LHCN-M2 (cell line): Measurements from ENCODE around the gene CTAGE9. TPM values are rescaled to one million over a fixed set of nuclear protein-coding genes. Genes with fewer than 3 reads are reported as not detected.
"Not testable (repeated sequence)": the region's sequence is repeated elsewhere in the genome, so short reads cannot be mapped to it uniquely, and the experiment has no call there.

Experiments used
- DNase-seq: peaks from one replicate; pipeline ENCODE4 v3.0.0-alpha.2; 2012; ENCODE audit warnings: low read depth
- polyA plus RNA-seq: library from polyadenylated mRNA; unstranded; fragments of >200 nt; gene quantifications from one replicate; pipeline ENCODE4 v1.2.1, GENCODE V29; 2012; ENCODE audit warnings: missing spikeins
- total RNA-seq: library from RNA; depleted of rRNA; stranded (reverse); fragments of >200 nt; gene quantifications from 2 replicates; pipeline ENCODE4 v1.2.3, GENCODE V29; 2014; rRNA removed

CTAGE9 gene, protein sequence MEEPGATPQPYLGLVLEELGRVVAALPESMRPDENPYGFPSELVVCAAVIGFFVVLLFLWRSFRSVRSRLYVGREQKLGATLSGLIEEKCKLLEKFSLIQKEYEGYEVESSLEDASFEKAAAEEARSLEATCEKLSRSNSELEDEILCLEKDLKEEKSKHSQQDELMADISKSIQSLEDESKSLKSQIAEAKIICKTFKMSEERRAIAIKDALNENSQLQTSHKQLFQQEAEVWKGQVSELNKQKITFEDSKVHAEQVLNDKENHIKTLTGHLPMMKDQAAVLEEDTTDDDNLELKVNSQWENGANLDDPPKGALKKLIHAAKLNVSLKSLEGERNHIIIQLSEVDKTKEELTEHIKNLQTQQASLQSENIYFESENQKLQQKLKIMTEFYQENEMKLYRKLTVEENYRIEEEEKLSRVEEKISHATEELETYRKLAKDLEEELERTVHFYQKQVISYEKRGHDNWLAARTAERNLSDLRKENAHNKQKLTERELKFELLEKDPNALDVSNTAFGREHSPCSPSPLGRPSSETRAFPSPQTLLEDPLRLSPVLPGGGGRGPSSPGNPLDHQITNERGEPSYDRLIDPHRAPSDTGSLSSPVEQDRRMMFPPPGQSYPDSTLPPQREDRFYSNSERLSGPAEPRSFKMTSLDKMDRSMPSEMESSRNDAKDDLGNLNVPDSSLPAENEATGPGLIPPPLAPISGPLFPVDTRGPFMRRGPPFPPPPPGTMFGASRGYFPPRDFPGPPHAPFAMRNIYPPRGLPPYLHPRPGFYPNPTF
- not detected in 2 replicates for total RNA-seq
- polyA plus RNA-seq, result not detected

GRCh38 chr6:131710917-131711316 lies at the start of gene CTAGE9:
CTAGE9 (minus strand) TSS chr6:131711017; CDS start chr6:131711017, 0 bp downstream.
- not testable (repeated sequence) for DNase-seq

- no peak for DNase-seq
These were observed 48.1 kb upstream of the CTAGE9 start for GRCh38 chr6:131758920-131759319.

GRCh38 chr6:131756039-131756438 lies 45.2 kb upstream of the CTAGE9 start:
- no peak for DNase-seq

DNA sequence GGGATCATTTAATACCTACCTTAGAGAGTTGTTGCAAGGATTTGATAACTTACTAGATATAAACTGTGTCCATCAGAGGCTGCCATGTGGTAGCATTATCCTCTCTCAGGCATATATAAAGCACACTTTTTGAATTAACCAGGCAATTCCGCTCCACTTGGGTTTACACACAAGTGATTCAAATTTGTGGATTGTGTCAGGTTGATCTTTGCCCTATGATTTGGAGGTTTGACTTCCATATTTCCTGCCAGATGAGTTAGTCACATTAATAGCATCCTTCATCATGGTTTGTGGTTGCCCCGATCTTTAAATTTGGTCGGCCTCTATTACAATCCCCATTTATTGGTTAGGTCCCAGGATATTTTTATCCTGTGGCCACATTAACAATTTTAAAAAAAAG lies 44.8 kb upstream of the CTAGE9 start:
- DNase-seq, result peak; percentile 97

- no peak for DNase-seq
These were observed 44.1 kb upstream of the CTAGE9 start for GRCh38 chr6:131754715-131755567.

GRCh38 chr6:131754088-131754487 lies 43.3 kb upstream of the CTAGE9 start:
- DNase-seq, result peak; percentile 32

- not testable (repeated sequence) for DNase-seq
These were observed 40.3 kb upstream of the CTAGE9 start for GRCh38 chr6:131751012-131751715.

DNA sequence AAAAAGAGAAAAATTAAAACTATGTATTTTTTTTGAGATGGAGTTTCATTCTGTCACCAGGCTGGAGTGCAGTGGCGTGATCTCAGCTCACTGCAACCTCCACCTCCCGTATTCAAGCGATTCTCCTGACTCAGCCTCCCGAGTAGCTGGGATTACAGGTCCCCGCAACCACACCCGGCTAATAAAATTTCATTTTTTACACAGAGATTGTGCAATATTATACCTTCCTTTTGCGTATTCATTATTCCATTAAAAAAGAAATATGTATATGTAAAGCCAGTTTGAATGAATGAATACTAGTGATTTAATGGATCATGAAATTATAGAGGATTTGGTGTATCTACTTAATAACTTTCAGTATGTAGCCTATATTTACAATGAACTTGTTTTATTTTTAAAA lies 38.2 kb upstream of the CTAGE9 start:
- DNase-seq, result no peak

DNA sequence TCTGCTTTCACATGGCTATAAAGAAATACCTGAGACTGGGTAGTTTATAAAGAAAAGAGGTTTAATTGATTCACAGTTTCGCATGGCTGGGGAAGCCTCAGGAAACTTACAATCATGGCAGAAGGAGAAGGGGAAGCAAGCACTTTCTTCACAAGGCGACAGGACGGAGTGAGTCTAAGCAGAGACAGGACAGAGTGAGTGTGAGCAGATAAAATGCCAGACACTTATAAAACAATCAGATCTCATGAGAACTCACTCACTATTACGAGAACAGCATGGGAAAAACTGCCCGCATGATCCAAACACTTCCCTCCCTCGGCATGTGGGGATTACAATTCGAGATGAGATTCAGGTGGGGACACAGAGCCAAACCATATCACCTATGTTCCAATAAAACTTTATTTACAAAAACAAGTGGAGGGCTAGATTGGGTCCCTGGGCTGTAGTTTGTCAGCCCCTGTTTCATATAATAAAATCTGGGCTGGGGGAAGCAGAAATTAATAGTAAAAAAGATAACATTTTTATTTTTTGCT lies 37.1 kb upstream of the CTAGE9 start:
- no peak for DNase-seq

DNA sequence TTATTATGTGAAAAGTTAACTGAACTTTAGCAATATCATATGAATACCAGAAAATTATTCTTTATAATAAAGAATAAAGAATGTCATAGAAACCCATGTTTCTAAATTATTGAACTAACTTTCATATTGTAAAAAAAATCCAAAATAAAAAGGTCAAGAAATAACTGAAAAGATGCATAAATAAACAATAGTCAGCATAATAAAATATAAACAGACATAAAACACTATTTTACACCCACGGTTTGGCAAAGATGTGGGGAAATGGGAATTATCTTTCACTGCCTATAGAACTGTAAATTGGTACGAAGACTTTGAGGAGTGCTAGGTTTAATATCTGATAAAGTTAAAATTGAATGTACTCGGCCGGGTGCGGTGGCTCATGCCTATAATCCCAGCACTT lies 34.7 kb upstream of the CTAGE9 start:
- no peak for DNase-seq

DNA sequence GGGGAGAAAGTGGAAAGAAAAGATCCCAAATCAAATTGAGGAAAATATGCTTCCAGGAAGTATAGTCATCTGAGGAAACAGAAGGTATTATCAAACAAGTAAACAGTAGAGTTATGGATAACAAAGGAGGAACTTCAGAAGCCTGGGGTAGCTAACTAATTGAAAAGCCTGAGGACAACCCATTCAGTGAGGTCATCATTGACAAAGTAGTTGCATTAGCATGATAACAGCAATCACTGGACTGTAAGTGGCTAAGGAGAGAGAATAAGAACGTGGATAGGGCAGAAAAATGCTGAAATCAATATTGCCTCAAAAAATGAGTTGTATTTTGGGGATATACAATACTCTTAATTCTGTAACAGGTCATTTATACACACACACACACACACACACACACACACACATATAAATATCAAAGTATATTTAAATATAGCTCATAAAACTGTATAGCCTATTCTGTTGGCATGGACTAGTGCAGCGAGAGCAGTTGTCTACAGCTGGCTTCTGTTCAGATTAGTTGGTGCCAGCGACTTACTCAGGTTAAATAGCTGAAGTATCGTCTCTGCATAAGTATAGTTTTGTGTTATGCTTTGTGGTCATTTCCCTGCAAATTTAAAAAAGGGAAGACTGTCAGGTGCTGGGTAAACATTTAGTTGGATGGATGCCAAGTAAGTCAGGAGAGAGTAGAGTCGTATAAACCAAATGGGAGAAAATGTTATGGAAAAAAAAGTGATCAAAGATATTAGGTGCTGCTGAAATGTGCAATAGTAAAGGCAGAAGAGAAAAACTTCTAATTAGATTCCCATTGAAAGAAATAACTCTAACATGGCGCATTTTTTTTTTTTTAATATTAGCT lies 33.8 kb upstream of the CTAGE9 start:
- no peak for DNase-seq

- no peak for DNase-seq
These were observed 31.0 kb upstream of the CTAGE9 start for GRCh38 chr6:131741688-131742393.

- DNase-seq, result peak; percentile 62
These were observed 29.3 kb upstream of the CTAGE9 start for GRCh38 chr6:131740161-131740560.

GRCh38 chr6:131739136-131739535 lies 28.3 kb upstream of the CTAGE9 start:
- no peak for DNase-seq

GRCh38 chr6:131736811-131737210 lies 26.0 kb upstream of the CTAGE9 start:
- DNase-seq, result no peak

DNA sequence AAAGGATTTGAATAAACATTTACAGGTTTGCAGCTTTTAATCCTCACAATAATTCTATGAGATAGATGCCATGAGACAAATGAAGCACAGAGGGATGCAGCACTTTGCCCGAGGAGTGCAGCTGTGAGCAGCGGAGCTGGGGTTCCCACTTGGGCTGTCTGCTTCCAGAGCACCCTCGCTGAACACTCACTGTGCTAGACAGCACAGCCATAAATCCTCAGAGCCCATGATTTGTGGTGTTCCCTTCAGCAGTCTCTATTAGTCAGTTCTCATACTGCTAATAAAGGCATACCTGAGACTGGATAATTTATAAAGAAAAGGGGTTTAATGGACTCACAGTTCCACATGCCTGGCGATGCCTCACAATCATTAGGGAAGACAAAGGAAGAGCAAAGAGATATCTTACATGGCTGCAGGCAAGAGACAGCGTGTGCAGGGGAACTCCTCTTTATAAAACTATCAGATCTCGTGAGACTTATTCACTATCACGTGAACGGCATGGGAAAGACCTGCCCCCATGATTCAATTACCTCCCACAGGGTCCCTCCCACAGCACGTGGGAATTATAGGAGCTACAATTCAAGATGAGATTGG lies 25.3 kb upstream of the CTAGE9 start:
- DNase-seq, result no peak

- DNase-seq, result peak; percentile 87
These were observed 22.7 kb upstream of the CTAGE9 start for GRCh38 chr6:131733376-131734016.

DNA sequence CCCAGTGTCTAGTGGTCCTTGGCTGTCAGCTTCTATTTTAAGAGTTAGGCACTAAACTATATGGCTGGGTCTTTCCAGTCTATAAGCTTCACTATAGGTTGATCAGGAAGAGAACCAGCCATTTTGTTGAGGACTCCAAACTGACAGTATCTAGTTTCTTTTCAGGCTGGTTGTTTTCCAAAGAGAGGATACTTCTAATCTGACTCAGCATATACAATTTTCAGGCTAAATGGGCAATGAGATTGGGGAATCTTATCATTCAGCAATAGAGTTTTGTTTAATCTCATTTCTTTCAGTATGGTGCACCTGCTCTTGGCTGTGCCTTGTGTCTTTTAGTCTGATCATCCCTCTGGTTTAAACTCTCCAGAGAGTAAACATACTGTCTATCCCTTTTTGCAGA lies 20.4 kb upstream of the CTAGE9 start:
- no peak for DNase-seq
